CD4-positive, CD25-positive, alpha-beta regulatory T cell (primary cell): Measurements from ENCODE around the gene OR1S1. TPM values are rescaled to one million over a fixed set of nuclear protein-coding genes. Genes with fewer than 3 reads are reported as not detected.

Experiments
- ATAC-seq, 2 donors: fragments of 150-1000 bp; cut with Tn5 transposase; one replicate each; pipeline ENCODE4 v1.10.0; 2021; ENCODE audit warnings: low read depth in 2 of 2, moderate number of reproducible peaks in 2 of 2, moderate library complexity in 1 of 2
- DNase-seq, 3 donors: peaks; one replicate each; pipeline versions ENCODE4 v3.0.0 to v3.0.0-alpha.2; 2012 to 2022; ENCODE audit warnings: mixed read lengths in 1 of 3
- H3K27ac ChIP-seq: one replicate; pipeline ENCODE4 v1.7.0; 2013; ENCODE audit warnings: mild to moderate bottlenecking, low read length; ENCODE audit not compliant: insufficient read depth, poor library complexity, severe bottlenecking
- H3K27me3 ChIP-seq: one replicate; pipeline ENCODE4 v1.7.0; 2013; ENCODE audit warnings: low read length; ENCODE audit not compliant: control insufficient read depth, insufficient read depth
- H3K36me3 ChIP-seq: one replicate; pipeline ENCODE4 v1.7.0; 2013; ENCODE audit warnings: mild to moderate bottlenecking, low read length, moderate library complexity; ENCODE audit not compliant: control insufficient read depth, insufficient read depth
- H3K4me1 ChIP-seq: 2 replicates; pipeline ENCODE4 v1.7.0; 2013; ENCODE audit warnings: mild to moderate bottlenecking, low read length; ENCODE audit not compliant: insufficient read depth, control insufficient read depth, poor library complexity, severe bottlenecking
- H3K4me3 ChIP-seq: one replicate; pipeline ENCODE4 v1.7.0; 2013; ENCODE audit warnings: low read depth, mild to moderate bottlenecking, low read length, moderate library complexity
- H3K9me3 ChIP-seq, 2 experiments: 1 replicate in 1 of 2; 2 replicates in 1 of 2; pipeline ENCODE4 v1.7.0; 2013; ENCODE audit warnings: low read length in 2 of 2, mild to moderate bottlenecking in 1 of 2, moderate library complexity in 1 of 2; ENCODE audit not compliant: control insufficient read depth in 2 of 2
- H3K27ac Mint-ChIP-seq, 3 donors: one replicate each; pipeline ENCODE4 v1.8.0; 2020 to 2022; ENCODE audit warnings: mild to moderate bottlenecking in 3 of 3, mixed read lengths in 3 of 3, moderate library complexity in 2 of 3
- H3K27me3 Mint-ChIP-seq: one replicate; pipeline ENCODE4 v1.8.0; 2022; ENCODE audit warnings: mild to moderate bottlenecking, mixed read lengths
- H3K36me3 Mint-ChIP-seq: one replicate; pipeline ENCODE4 v1.8.0; 2020; ENCODE audit warnings: mixed read lengths
- H3K4me1 Mint-ChIP-seq, 4 donors: one replicate each; pipeline ENCODE4 v1.8.0; 2020 to 2022; ENCODE audit warnings: mixed read lengths in 4 of 4, mild to moderate bottlenecking in 1 of 4
- H3K4me3 Mint-ChIP-seq, 4 donors: one replicate each; pipeline ENCODE4 v1.8.0; 2020 to 2022; ENCODE audit warnings: mild to moderate bottlenecking in 4 of 4, mixed read lengths in 4 of 4, moderate library complexity in 3 of 4
- H3K9me3 Mint-ChIP-seq, 7 donors: one replicate each; pipeline ENCODE4 v1.8.0; 2020 to 2022; ENCODE audit warnings: mixed read lengths in 7 of 7, mild to moderate bottlenecking in 3 of 7, moderate library complexity in 2 of 7
- polyA plus RNA-seq, 4 donors: library from polyadenylated mRNA; unstranded; fragments of 300-500 nt; fragmentation: Illumina TruSeq; gene quantifications; one replicate each; pipeline ENCODE4 v1.2.3, GENCODE V29; 2021
- total RNA-seq: library from RNA; stranded (reverse); gene quantifications from one replicate; pipeline ENCODE4 v1.2.3, GENCODE V29; 2022

Gene OR1S1
- total and polyA plus RNA-seq, 5 donors from 2014 or later = not detected

DNA sequence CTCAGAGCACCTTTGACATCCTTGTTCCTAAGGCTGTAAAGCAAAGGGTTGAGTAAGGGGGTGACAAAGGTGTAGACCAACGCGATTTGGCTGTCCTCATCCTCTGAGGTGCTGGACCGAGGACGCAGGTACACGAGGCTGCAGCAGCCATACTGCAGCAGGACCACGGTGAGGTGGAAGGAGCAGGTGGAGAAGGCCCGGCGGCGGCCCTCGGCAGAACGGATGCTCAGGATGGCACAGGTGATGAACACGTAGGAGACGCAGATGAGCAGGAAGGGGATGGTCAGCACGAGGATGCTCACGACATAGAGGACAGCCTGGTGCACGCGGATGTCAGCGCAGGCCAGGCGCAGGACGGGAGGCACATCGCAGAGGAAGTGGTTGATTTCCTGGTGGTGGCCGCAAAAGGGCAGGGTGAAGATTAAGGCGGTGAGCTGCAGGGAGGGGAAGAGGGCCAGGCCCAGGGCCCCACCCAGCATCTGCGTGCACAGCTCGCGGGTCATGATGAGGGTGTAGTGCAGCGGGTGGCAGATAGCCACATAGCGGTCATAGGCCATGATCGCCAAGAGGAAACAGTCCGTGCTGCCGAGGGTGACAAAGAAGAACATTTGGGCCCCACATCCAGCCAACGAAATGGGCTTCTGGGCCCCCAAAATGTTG is 15.6 kb downstream of the OR1S1 start:
- Histone ChIP-seq H3K27me3 (no peaks in the 10 kb centered on the region), H3K4me3 (no peak overlapping the region), H3K9me3 (no peaks in the 10 kb centered on the region), H3K36me3 (no peaks in the 10 kb centered on the region), H3K4me1 (no peaks in the 10 kb centered on the region), H3K27ac (no peak overlapping the region)
- ATAC-seq = no peak
- Mint-ChIP-seq H3K27ac (no peak overlapping the region), H3K4me1 (no peaks in the 10 kb centered on the region), H3K27me3 (no peaks in the 10 kb centered on the region), H3K9me3 (peaks cover 0 to 5% (median 0%) of the 10 kb centered on the region in 7 donors), H3K4me3 (no peak overlapping the region), H3K36me3 (no peaks in the 10 kb centered on the region)
- DNase-seq = no peak

DNA sequence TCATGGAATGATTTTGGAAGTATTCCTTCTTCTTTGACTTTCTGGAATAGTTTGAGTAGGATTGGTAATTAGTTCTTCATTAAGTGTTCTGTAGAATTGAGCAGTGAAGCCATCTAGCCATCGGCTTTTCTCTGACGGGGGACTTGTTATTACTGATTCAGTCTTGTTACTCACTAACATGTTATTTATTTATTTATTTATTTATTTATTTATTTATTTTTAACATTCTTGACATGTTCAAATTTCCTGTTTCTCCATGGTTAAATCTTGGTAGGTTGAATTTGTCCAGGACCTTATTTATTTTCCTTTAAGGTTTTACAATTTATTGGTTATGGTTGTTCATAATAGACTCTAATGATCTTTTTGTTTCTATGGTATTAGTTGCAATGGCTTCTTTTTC is 31.4 kb downstream of the OR1S1 start:
- no peak for ATAC-seq
- Histone ChIP-seq H3K4me3 (no peak overlapping the region), H3K36me3 (no peaks in the 10 kb centered on the region), H3K27ac (no peak overlapping the region), H3K9me3 (peaks cover 0 to 4% of the 10 kb centered on the region in 2 experiments), H3K27me3 (no peaks in the 10 kb centered on the region), H3K4me1 (no peaks in the 10 kb centered on the region)
- H3K4me1 Mint-ChIP-seq = no peaks in the 10 kb centered on the region
- H3K36me3 Mint-ChIP-seq = no peaks in the 10 kb centered on the region
- H3K27me3 Mint-ChIP-seq = peaks cover 4% of the 10 kb centered on the region
- DNase-seq = no peak
- H3K4me3 Mint-ChIP-seq = no peak overlapping the region
- no peak overlapping the region for H3K27ac Mint-ChIP-seq
- H3K9me3 Mint-ChIP-seq = peaks cover 0 to 11% (median 2%) of the 10 kb centered on the region in 7 donors

DNA sequence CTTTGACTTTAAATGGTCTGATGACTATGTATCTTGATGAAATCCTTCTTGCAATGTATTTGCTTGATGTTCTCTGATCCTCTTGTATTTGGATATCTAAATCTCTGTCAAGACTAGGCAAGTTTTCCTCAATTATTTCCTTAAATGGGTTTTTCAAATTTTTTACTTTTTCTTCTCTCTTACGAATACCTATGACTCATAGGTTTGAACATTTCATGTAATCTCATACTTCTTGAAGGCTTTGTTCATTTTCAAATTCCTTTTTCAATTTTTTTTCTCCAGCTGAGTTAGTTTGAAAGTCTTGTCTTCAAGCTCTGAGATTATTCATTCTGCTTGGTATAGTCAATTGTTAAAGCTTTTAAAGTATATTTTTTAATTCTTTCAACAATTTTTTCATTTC is 42.4 kb downstream of the OR1S1 start:
- no peaks in the 10 kb centered on the region for H3K27me3 ChIP-seq
- Mint-ChIP-seq H3K27me3 (no peaks in the 10 kb centered on the region), H3K4me1 (no peaks in the 10 kb centered on the region), H3K9me3 (peaks cover 0 to 18% (median 8%) of the 10 kb centered on the region in 7 donors), H3K27ac (no peak overlapping the region), H3K36me3 (no peaks in the 10 kb centered on the region), H3K4me3 (no peak overlapping the region)
- H3K9me3 ChIP-seq = no peaks in the 10 kb centered on the region
- H3K4me1 ChIP-seq = no peaks in the 10 kb centered on the region
- DNase-seq (no peak), ATAC-seq (no peak)
- no peaks in the 10 kb centered on the region for H3K36me3 ChIP-seq
- no peak overlapping the region for H3K27ac ChIP-seq
- no peak overlapping the region for H3K4me3 ChIP-seq

DNA sequence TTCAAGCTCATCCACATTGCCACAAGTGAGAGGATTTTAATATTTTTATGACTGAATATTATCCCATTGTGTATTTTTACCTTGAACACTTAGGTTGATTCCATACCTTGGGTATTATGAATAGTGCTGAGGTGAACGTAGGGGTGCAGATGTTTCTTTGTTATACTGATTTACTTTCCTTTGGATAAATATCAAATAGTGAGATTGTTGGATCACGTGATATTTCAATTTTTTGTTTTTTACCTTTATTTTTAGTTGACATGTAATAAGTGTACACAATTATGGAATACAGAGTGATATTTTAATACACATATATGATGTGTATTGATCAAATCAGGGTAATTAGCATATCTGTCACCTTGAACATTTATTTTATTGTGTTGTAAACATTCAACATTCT is 47.5 kb downstream of the OR1S1 start:
- Histone ChIP-seq H3K36me3 (no peaks in the 10 kb centered on the region), H3K27me3 (peaks cover 2% of the 10 kb centered on the region), H3K9me3 (no peaks in the 10 kb centered on the region), H3K27ac (no peak overlapping the region), H3K4me3 (no peak overlapping the region), H3K4me1 (no peaks in the 10 kb centered on the region)
- Mint-ChIP-seq H3K4me3 (no peak overlapping the region), H3K27ac (no peak overlapping the region), H3K27me3 (no peaks in the 10 kb centered on the region), H3K4me1 (no peaks in the 10 kb centered on the region), H3K36me3 (no peaks in the 10 kb centered on the region), H3K9me3 (peaks cover 0 to 9% (median 4%) of the 10 kb centered on the region in 7 donors)
- no peak for ATAC-seq
- DNase-seq = no peak

Other genes starting within 250 kb of the OR1S1 start
- gene OR9Q1, start 188.8 kb upstream of the OR1S1 start, total RNA-seq = not detected
- gene OR9Q1, start 188.8 kb upstream of the OR1S1 start, polyA plus RNA-seq = not detected
- gene OR6Q1, start 181.8 kb upstream of the OR1S1 start, total RNA-seq = not detected
- gene OR6Q1, start 181.8 kb upstream of the OR1S1 start, polyA plus RNA-seq = not detected
- not detected for gene OR9I1, start 87.2 kb upstream of the OR1S1 start, total RNA-seq
- gene OR9I1, start 87.2 kb upstream of the OR1S1 start, polyA plus RNA-seq = not detected
- gene OR9Q2, start 23.6 kb upstream of the OR1S1 start, total RNA-seq = not detected
- gene OR9Q2, start 23.6 kb upstream of the OR1S1 start, polyA plus RNA-seq = not detected
- gene OR1S2, start 8.6 kb upstream of the OR1S1 start, total RNA-seq = not detected
- gene OR1S2, start 8.6 kb upstream of the OR1S1 start, polyA plus RNA-seq = not detected
- not detected for gene OR10Q1, start 16.2 kb downstream of the OR1S1 start, total RNA-seq
- gene OR10Q1, start 16.2 kb downstream of the OR1S1 start, polyA plus RNA-seq = not detected
- gene OR10W1, start 55.5 kb downstream of the OR1S1 start, total RNA-seq = not detected
- gene OR10W1, start 55.5 kb downstream of the OR1S1 start, polyA plus RNA-seq = not detected
- gene OR5B17, start 146.3 kb downstream of the OR1S1 start, total RNA-seq = not detected
- gene OR5B17, start 146.3 kb downstream of the OR1S1 start, polyA plus RNA-seq = not detected
- not detected for gene OR5B3, start 194.2 kb downstream of the OR1S1 start, total RNA-seq
- not detected for gene OR5B3, start 194.2 kb downstream of the OR1S1 start, polyA plus RNA-seq
- gene OR5B2, start 215.4 kb downstream of the OR1S1 start, total RNA-seq = not detected
- gene OR5B2, start 215.4 kb downstream of the OR1S1 start, polyA plus RNA-seq = not detected
- gene OR5B12, start 229.5 kb downstream of the OR1S1 start, total RNA-seq = not detected
- gene OR5B12, start 229.5 kb downstream of the OR1S1 start, polyA plus RNA-seq = not detected